Measurements from ENCODE around the gene UBXN6.

UBXN6 gene

DNA sequence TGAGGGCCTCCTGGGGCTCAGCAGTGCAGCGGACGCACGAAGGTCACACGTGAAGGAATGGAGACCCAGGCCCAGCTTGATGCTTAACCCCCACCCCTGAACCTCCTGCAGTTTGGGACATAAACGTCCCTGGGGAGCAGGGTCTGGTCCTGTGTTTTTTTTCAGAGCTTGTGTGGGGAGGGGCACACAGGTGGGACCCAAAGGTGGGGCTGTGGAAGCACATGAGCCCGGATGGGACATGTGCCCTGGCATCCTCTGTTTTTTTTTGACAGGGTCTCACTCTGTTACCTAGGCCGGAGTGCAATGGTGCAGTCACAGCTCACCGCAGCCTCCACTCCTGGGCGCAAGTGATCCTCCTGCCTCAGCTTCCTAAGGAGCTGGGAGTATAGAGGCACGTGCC lies 20.5 kb downstream of the UBXN6 start:
- DNase-seq = no peak

GRCh38 chr19:4436231-4436630 lies 21.4 kb downstream of the UBXN6 start:
- no peak for DNase-seq

DNA sequence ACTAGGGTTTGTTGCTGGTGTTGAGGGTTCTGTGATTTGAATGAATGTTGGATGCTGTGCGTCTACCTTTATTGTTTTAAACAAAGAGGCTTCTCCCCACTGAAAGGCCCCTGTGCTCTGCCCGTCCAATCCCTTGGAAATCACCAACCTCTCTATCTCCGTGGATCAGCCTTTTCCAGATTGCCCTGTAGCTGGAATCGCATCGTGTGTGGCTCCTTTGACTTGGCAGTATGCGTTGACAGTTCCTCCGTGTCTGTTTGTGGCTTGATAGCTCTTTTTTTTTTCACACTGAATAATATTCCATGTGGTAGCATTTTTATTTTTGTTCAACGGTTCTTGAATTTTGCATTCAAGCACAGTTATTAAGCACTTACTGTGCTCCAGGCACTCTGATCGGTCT lies 23.2 kb downstream of the UBXN6 start:
- no peak for DNase-seq

DNA sequence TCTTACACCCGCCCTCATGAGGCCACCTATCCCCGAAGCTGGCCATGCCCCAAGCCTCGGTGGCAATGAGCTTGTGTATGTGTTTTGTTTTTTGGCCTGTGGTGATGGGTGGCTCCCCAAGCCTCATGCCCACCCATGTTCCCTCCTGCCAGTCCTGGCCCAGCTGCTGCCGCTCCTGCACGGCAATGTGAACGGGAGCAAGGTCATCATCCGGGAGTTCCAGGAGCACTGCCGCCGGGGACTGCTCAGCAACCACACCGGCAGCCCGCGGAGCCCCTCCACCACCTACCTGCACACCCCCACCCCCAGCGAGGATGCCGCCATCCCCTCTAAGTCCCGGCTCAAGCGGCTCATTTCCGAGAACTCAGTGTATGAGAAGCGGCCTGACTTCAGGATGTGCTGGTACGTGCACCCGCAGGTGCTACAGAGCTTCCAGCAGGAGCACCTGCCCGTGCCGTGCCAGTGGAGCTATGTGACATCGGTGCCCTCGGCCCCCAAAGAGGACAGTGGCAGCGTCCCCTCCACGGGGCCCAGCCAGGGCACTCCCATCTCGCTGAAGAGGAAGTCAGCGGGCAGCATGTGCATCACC lies 24.6 kb downstream of the UBXN6 start:
- no peak for DNase-seq

DNA sequence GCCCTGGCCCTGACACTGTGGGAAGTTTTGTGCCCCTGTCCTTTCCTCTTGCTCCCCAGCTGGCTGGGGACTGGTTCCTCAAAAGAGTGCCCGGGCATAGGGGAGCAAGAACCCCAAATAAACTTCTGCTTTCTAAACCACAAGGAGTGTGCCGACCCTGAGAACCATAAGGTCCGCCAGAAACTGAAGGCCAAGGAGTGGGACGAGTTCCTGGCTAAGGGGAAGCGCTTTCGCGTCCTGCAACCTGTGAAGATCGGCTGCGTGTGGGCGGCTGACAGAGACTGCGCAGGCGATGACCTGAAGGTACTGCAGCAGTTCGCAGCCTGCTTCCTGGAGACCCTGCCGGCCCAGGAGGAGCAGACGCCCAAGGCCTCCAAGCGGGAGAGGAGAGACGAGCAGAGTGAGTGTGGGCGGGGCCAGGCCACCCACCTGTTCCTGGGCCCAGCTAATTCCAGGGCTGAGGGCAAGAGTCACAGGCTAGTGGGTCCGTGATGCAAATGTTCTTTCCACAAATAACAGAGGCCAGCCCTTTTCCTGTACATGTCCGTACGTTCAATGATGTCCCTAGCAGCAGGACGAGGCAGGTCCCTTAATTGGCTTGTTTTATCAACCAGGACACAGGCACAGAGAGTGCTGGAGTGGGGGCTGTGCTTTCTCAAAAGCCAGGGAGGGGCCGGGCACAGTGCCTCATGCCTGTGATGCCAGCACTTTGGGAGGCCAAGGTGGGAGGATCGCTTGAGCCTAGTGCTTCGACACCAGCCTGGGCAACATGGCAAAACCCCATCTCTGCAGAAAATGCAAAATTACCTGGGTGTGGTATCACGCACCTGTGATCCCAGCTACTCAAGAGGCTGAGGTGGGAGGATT lies 25.6 kb downstream of the UBXN6 start:
- no peak for DNase-seq

- DNase-seq = no peak
Measured at GRCh38 chr19:4431296-4431695, 26.3 kb downstream of the UBXN6 start.

GRCh38 chr19:4430760-4431159 lies 26.8 kb downstream of the UBXN6 start:
- no peak for DNase-seq

DNA sequence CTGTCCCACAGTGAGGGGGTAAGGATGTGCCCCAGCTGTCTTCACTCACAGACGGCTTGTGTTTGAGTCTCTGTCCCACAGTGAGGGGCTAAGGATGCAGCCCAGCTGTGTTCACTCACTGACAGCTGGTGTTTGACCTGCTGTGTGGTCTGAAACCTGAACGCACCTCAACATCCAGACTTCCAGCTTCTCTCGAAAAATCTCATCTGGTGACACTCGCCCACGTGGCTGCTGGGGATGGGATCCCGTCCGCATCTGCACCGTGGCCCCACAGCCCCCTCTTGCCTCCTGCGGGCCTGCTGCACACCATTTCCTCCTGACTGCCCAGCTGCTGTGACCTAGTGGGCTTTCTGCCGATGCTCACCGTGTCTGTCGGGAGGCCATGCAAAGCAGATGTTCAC lies 27.8 kb downstream of the UBXN6 start:
- no peak for DNase-seq

- DNase-seq = no peak
Measured at GRCh38 chr19:4429256-4429655, 28.3 kb downstream of the UBXN6 start.

- DNase-seq = no peak
Measured at GRCh38 chr19:4428326-4428975, 29.1 kb downstream of the UBXN6 start.

DNA sequence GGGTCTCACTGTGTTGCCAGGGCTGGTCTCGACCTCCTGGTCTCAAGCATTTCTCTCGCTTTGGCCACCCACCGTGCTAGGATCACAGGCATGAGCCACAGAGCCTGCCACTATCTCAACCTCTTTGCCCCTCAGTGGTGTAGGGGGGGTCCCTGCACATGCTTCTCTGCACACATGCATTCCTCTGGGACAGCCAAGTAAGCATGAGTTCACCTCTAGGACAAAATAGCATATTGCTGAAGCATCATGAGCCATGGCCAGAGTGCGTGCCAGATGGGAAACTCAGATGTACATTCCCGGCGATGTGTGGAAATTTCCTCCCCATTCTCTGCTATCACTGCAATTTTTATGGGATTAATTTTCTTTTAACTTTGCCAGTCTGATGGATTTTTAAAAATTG lies 32.1 kb downstream of the UBXN6 start:
- DNase-seq = no peak

DNA sequence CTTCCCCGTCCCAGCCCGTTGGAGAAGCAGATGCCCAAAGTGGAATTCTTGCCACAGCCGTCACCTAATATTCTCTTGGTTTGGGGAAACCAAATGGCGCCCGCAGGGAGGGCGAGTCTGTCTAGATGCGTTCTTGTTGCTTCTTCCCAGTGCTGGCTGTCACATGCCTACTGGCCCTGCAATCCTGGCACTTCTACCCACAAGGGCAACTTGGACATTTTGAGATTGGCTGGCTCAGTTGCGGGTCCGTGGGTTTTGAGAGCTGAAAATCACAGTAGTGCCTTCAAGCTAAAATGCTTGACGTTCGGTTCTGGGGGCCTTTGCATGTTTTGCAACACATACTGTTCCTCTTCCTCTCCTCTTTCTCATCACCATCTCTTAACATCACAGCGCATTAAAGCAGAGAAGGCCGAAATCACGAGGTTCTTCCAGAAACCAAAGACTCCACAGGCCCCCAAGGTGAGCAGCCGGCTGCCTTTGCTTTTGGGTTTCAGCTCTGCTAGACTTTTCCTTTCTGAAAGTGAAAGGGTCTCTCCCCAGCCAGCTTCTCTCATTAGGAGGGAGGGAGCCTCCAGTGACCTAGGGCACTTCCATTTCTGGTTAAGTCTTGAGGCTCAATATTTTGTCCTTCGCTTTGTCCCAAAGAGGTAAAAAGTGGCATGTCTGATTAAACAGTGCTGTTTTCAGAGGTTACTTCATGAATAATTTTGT lies 34.0 kb downstream of the UBXN6 start:
- DNase-seq = no peak

GRCh38 chr19:4416268-4416667 lies 41.3 kb downstream of the UBXN6 start:
- DNase-seq = no peak

DNA sequence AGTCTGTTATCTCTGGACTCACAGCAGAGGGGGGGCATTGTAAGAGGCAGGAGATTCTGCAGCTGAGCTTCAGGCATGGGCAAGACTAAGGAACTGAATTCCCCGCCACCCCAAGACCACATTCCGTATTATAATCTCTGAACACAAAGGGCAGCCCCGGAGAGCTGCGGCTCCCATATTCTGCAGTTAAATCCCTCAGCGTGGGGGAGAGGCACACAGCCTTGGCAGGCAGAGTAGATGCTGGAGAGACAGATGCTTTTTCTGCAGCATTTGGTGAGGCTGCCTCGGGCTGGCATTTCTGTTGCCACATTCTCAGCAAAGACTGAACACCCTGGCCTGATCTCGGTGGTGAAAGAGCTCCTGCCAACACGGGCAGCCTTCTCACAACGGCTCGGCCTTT lies 42.2 kb downstream of the UBXN6 start:
- no peak for DNase-seq

GRCh38 chr19:4414800-4415321 lies 42.7 kb downstream of the UBXN6 start:
- no peak for DNase-seq

DNA sequence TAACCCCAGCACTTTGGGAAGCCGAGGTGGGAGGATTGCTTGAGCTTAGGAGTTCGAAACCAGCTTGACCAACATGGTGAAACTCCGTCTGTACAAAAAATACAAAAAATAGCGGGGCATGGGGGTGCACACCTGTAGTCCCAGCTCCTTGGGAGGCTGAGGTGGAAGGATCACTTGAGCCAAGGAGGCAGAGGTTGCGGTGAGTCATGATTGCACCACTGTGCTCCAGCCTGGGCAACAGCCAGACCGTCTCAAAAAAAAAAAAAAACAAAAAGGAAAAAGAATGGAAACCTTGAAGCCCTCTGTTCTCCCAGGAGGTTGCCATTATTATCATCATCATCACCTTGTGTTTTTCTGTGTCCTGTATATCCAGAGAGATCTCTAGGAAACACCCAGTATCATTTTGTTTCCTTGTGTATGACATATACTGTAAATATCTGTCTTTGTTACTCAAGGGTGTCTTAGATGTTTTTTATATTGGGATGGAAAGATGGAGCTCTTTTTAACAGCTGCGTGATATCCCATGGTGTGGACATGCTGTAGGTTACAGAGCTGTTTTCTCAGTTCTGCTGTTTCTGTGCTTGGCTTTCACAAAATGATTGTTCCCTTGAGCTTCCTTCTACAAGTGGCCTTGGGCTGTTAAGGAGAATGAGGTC lies 43.3 kb downstream of the UBXN6 start:
- DNase-seq = no peak

DNA sequence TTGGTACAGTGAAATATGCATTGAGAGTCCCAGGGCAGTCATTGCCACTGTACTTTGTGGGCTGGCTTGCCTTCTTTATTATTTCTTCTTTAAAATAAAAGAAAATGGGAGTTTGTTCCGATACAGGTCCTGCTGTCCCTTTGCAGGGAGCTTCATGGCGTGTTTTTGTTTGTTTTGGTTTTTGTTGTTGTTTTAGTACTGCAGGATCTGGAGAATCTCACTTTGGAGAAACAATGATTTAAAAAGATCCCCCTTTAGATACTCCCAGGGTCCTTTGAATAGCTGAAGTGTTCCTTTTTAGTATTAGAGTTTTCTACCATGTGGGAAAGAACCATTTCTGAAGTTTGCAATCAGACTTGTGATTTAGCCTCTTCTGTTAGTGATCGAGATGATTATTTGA lies 44.0 kb downstream of the UBXN6 start:
- no peak for DNase-seq

DNA sequence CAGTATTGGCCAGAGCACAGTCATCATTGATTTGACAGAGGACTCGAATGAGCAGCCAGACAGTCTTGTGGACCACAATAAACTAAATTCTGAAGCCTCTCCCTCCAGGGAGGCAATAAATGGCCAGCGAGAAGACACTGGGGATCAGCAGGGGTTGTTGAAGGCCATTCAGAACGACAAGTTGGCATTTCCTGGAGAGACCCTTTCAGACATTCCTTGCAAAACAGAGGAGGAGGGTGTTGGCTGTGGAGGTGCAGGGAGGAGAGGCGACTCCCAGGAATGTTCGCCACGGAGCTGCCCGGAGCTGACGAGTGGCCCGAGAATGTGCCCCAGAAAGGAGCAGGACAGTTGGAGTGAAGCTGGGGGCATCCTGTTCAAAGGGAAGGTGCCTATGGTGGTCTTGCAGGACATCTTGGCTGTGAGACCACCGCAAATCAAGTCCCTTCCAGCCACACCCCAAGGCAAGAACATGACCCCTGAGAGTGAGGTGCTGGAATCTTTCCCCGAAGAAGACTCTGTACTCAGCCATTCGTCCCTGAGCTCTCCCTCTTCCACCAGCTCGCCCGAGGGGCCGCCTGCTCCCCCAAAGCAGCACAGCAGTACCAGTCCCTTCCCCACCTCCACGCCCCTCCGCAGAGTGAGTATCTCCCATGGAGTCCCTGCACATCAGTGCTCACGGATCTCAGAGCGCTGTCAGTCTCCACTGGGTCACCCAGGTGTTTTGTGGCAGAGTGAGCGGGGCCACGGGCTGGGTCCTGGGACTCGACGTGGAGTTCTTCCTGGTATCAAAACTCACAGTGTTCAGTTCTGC lies 48.3 kb downstream of the UBXN6 start:
- DNase-seq = no peak

GRCh38 chr19:4406626-4407025 lies 51.0 kb downstream of the UBXN6 start:
- DNase-seq = no peak

GRCh38 chr19:4405977-4406376 lies 51.6 kb downstream of the UBXN6 start:
- DNase-seq = no peak

DNA sequence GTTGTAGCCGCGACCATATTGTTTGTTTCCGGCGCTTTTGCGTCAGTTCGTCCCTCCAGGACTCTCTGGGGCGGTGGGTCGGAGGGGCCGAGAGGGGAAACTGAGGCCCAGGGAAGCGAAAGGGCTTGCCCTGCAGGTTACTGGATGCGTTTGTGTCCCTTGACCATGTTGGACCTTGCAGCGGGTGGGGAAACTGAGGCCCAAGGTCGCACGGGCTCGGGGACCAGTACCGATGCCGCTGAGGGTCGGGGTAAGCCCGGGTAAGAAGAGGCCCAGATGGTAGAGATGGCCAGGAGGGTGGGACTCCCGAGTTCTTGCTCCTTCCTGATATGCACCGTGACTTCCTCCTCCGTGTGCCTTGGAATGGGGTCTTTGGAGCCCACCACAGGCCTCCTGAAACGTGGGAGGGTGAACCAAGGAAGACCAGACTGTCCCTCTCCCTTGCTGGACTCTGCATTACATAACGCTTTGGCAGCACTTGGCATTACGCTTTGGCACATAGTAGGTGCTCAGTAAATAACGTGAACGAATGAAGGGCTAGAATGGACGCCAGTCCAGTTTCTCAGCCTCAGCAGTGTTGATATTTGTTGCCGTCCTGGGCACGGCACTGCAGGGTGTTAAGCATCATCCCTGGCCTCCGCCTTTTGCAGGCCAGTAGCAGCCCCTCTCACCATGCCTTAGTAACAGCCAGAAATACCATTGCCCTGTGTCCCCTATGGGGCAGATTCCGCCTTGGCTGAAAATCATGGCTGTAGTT lies 54.4 kb downstream of the UBXN6 start:
- DNase-seq = no peak

All from DMS153 (cell line).